GM19351 (cell line): ENCODE data around the gene RCE1.

ENCODE experiments used
- ATAC-seq: cut with Tn5 transposase; IDR thresholded peaks from one replicate; pipeline ENCODE4 v1.9.1; 2021; ENCODE audit warnings: mild to moderate bottlenecking, moderate library complexity; ENCODE audit not compliant: unreplicated experiment

The RCE1 gene

GRCh38 chr11:66856496-66857233 lies 13.4 kb downstream of the RCE1 start, which contains the start of gene LRFN4:
LRFN4 (plus strand) TSS chr11:66857064; CDS start chr11:66857745, 681 bp downstream.
- peak; percentile 24 for ATAC-seq

- no peak for ATAC-seq
Measured at GRCh38 chr11:66857234-66857926, 14.1 kb downstream of the RCE1 start.

DNA sequence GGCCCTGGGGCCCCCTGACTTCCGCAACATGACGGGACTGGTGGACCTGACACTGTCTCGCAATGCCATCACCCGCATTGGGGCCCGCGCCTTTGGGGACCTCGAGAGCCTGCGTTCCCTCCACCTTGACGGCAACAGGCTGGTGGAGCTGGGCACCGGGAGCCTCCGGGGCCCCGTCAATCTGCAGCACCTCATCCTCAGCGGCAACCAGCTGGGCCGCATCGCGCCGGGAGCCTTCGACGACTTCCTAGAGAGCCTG lies 14.6 kb downstream of the RCE1 start:
- no peak for ATAC-seq

GRCh38 chr11:66858186-66858938 lies 15.1 kb downstream of the RCE1 start:
- no peak for ATAC-seq

- no peak for ATAC-seq
Measured at GRCh38 chr11:66858939-66859685, 15.9 kb downstream of the RCE1 start.

DNA sequence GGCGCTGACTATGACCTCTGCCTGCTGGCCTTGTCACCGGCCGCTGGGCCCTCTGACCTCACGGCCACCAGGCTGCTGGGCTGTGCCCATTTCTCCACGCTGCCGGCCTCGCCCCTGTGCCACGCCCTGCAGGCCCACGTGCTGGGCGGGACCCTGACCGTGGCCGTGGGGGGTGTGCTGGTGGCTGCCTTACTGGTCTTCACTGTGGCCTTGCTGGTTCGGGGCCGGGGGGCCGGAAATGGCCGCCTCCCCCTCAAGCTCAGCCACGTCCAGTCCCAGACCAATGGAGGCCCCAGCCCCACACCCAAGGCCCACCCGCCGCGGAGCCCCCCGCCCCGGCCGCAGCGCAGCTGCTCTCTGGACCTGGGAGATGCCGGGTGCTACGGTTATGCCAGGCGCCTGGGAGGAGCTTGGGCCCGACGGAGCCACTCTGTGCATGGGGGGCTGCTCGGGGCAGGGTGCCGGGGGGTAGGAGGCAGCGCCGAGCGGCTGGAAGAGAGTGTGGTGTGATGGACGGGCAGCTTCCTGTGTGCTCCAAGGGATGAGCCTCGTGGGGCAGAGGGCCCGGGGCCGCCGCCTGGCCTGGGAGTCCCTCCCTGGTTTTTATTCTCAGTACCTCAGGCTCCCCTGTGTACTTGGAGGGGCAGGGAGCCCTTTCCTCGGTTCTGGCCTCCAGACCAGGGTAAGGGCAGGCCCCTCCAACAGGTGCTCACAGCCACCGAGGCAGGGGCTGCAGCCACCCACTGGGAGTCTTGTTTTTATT lies 16.6 kb downstream of the RCE1 start:
- ATAC-seq: no peak

DNA sequence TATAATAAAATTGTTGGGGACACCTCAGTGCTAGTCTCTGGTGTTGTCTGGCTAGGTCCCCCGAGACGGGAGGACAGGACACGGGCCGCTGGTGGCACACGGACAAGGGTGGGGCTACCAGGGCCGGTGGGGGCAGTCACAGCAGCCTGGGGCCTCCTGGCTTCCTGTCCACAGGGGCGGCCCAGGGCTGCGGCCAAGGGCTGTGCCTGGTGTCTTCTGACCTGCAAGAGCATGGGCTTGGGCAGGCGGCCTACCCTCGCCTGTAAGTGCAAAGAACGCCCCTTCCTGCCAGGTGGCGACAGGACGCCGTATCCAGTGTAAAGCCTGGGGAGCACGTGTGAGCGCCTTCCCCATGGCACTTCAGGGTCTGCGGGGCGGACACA lies 17.2 kb downstream of the RCE1 start:
- no peak for ATAC-seq

DNA sequence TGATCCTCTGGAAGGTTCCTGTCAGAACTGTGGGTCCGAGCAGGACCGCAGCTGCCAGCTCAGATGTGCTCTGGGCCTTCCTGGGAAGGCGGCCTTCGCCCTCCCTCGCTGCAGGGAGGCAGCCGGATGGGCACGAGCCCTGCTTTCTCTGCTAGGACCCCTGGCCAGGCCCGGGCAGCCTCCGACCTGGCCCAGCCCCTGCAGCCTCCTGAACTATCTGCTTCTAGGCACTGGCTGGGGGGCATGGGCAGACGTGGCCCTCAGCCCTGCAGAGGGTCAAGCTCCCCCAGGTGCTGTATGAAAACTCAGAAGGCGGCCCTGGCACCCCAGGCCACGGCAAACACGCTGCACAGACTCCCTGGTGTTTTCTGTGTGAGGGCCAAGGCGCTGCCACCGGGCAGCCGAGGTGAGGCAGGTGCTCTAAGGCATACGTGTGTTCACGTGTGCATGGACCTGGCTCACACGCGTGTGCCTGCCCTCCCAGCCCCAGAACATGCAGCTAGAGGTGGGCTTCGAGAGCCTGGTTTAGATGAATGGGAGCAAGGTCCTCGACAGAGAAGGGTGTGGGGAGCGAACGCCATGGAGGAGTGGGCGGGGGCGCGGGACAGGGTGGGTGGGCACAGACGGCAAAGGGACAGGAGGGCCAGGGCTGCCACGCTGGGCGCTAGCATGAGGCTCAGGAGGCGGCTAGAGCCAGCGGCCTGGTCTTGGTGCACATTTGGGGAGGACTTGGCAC lies 18.0 kb downstream of the RCE1 start:
- ATAC-seq: no peak

DNA sequence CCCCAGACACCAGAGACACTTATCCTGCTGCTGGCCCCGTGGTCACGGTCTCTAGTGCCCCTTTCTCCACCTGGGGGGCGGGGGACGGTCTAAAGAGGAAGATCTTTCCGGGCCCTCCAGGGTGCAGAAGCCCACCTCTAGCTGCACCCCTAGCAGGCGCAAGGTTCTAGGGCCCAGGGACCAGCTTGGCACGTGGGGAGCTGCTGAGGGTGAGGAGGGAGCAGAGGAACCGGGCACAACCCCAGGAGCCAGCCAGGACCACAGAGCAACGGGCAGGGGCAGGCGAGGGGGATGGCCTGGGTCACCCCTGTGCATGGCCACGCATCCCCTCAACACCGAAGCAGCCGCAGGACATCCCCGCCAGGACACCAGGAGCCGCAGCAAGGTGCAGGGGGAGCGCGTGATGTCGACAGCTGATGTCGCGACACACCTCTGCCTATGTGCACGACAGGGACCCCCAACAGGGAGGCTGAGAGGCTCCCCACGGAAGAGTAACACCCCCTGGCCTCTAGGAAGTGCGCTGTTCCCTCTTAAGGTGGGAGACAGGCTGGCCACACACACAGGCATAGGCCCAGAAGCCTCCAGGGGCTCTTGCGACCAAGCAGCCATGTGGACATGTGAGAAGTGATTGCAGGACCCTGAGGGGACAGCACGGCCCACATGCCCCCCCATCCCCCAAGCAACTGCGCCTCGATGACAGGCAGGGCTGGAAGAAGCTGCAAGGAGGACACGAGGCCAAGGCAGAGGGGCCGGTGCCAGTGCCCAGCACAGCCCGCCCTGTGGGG lies 18.7 kb downstream of the RCE1 start:
- no peak for ATAC-seq

DNA sequence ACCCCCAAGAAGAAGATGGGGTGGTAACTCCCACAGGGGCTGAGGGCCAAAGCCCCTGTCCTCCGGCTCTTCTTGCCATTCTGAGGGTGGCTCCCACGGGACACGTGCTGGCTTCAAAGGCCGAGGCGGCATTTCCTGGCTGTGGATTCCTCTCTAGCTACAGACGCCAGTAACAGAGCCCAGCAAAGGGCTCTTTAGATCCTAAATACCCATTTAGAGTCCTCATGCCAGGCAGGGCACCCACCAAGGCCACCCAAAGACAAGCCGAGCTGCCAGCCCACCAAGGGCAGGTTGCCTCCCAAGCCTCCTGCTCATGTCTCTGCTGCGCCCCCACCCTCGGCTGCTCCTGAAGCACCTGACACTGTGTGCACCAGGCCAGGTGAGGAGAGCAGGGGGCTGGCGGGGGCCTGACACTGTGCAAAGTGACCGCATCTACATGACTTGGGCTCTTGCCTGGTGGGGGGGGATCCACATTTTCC lies 19.4 kb downstream of the RCE1 start:
- no peak for ATAC-seq

DNA sequence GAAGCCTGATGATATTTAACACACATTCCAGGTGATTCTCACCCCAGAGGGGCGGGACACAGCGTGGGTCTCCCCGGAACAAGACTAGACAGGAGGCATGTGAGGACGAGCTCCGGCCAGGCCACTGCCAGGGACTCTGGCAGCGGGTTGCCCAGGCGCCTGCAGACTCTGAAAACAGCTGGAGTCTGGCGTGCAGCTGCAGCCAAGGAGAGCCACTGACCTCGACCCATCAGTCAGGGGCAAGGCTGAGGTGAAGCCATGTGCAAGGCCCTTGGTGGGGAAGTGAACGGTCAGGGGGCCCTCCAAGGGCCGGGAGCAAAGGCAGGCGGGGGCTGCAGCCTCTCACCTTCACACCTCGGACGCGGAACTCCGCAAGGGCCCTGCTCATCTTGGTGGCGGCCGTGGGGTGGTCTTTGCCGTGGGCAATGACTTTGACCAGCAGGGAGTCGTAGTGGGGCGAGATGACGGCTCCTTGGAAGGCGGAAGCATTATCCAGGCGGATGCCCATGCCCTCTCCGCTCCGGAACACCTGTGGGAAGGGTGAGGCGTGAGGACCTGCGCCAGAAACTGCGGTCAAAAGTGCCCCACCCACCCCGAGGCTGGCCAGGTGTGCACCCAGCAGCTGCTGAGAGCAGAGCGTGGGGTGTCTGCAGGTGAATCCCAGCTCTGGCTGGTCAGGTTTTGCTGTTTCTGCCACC lies 20.3 kb downstream of the RCE1 start:
- no peak for ATAC-seq

- ATAC-seq: no peak
Measured at GRCh38 chr11:66864172-66864901, 21.1 kb downstream of the RCE1 start.

DNA sequence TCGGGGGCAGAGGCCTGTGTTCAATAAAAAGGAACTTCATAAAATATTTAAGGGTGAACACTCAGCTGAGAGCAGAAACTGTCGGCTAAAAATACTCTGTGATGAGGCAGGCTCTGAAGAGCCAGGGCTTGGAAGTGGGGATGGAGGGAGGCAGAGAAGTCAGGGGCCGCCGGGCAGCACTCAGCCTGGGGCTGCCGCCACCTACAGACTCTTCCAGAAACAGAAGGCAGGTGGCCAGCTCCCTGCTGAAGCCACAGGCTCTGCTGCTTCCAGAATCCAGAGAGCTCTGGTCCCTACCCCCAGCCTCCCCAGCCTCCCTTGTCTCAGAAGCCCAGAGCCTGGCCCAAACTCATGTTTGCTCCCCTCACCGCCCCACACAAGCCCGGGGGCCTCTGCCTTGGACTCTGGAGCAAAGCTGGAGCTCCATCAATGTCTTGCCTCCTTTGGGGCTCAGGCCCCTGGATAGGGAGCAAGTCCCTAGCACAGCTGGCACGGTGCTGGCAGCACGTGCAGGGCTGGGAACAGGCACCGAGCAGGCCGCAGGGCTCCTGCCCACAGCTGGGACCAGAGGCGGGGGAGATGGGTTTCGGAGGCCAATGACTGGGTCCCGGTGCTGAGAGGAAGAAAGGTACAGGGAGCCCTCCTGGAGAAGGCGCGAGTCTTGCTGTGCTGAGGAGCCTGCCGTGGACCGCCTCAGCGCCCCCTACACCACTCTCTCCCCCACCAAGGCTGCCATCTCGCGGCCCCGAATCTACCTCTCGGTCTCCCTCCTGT lies 21.9 kb downstream of the RCE1 start:
- ATAC-seq: no peak

GRCh38 chr11:66866007-66866406 lies 22.8 kb downstream of the RCE1 start:
- no peak for ATAC-seq

GRCh38 chr11:66866511-66866986 lies 23.3 kb downstream of the RCE1 start:
- ATAC-seq: no peak

DNA sequence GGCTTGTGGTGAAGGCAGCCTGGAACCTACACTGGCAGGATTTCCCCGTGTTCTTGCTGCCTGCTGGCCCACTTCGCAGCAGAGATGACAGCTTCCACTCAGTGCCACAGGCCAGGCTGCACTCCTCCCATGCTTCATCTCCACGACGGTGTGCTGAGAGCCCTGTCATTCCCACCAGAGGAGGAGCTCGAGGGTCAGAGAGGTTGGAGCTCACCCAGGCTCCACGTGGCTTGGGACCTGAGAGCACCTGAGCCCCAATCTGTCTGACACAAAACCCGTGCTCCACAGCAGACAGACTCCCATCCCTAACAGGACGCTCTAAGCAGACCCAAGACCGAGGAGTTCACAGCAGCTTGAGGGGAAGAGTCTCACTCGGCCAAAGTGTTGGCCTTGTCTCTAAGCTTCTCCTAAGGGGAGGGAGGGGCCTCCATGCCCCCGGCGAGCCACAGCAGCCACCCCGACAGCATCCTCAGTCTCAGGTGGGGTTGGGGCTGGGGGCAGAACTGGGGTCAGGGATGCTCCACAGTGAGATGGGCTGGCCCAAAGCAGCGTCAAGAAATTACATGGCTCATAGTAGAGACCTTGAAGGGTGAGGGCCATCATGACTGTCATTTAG lies 24.3 kb downstream of the RCE1 start:
- ATAC-seq: no peak
